ENCODE measurements around the gene ROBO1.
"Not testable (repeated sequence)": the region's sequence is repeated elsewhere in the genome, so short reads cannot be mapped to it uniquely, and the experiment has no call there.

ROBO1 gene

GRCh38 chr3:79543218-79543982 lies 224.4 kb downstream of the ROBO1 start:
- no peak for DNase-seq

- DNase-seq = no peak
These were observed 233.1 kb downstream of the ROBO1 start for GRCh38 chr3:79534727-79535126.

- DNase-seq = no peak
These were observed 236.1 kb downstream of the ROBO1 start for GRCh38 chr3:79531566-79532295.

GRCh38 chr3:79521221-79521848 lies 246.5 kb downstream of the ROBO1 start:
- DNase-seq = no peak

DNA sequence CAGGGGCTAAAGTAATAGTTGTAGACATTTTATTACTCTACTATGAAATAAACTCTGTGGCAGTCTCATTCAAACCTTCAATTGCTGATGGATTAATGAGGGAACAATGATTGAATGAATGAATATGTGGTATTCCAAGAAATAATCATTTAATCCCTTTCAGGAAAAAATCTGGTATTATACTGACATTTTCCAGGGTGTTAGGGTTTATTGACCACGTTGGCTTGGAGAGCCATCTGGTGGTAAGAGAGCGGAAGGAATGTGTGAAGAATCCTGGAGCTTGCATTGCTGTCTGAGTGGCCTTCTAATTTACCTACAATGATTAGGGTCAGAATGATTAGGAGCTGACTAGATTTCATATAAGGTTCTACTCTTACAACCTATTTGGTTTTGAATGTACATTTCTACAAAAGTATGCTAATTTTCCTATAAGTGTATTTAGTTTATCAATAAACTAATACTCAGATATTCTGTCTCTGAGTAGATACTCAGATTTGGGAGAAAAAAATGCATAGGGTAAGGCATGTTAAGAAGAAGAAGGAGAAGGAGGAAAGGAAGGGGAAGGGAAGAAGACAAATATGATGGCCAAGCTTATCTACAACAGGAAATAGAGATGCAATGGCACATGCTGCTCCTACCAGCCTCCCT lies 249.9 kb downstream of the ROBO1 start:
- no peak for DNase-seq

- no peak for DNase-seq
These were observed 251.0 kb downstream of the ROBO1 start for GRCh38 chr3:79516795-79517194.

- no peak for DNase-seq
These were observed 252.7 kb downstream of the ROBO1 start for GRCh38 chr3:79515072-79515471.

DNA sequence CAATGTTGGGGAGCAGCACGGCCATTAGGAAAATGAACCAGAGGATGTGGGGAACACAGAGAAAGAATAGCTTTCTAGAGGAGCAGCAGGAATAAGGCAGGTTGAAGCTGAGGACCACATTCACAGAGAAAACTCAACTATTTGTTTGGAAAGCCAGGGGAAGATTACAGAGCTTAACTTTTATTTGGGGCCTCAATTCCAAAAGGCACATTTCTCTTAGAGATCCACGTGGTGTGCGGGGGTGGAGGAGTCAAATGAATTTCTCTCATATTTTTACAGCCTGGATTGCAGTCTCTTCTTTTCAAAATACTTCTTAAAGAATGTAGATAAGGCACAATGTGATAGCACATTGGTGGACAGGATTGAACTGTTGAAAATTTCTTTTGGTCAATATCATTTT lies 253.7 kb downstream of the ROBO1 start:
- no peak for DNase-seq

- no peak for DNase-seq
These were observed 261.0 kb downstream of the ROBO1 start for GRCh38 chr3:79506751-79507150.

- not testable (repeated sequence) for DNase-seq
These were observed 265.5 kb downstream of the ROBO1 start for GRCh38 chr3:79502216-79502681.

GRCh38 chr3:79497447-79498111 lies 270.2 kb downstream of the ROBO1 start:
- no peak for DNase-seq

DNA sequence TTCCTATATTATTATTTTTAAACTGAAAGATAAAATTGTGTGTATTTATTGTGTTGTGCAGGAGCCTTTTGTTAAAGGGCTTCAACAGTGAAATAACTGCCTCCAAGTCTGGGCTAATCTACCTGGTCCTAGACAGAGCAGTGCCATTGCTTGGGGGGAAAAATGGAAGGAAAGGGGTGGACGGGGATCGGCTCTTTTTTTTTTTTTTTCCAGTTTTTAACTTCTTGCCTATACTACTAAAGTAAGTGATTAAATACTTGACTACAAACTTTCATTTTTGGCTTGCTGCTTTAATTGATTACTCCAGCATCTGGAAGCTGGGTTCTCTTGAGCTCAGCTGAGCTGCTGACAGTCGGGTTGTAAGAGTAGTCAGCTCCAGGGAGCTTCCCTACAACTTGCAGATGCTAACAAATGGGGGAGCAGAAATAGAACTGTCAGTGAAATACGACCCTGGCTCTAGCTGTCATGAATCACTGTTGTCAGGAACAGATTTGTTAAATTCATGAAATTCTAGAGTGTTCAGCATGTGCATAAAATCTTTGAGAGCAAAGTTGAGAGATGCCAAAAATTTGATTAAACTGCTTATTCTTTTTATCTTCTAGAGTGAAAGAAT lies 276.7 kb downstream of the ROBO1 start:
- DNase-seq = no peak

GRCh38 chr3:79490165-79491028 lies 277.4 kb downstream of the ROBO1 start:
- DNase-seq = no peak

DNA sequence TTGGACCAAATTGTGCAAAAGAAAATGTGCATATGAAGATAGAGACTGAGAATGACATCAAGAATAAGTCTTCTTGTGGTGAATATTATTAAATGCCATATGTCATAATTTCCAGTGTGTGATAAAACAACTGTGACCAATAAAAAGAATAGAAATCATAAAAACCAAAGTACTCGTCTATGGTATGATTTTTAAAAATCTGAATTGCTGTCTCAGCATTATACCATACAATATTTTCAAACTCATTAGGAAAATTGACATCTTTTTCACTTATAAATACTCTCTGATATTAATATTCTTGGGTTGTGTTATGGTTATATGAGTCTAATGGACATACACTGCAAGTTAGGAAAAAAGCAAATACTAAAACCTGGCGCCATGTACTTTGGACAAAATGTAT lies 279.4 kb downstream of the ROBO1 start:
- DNase-seq = no peak

DNA sequence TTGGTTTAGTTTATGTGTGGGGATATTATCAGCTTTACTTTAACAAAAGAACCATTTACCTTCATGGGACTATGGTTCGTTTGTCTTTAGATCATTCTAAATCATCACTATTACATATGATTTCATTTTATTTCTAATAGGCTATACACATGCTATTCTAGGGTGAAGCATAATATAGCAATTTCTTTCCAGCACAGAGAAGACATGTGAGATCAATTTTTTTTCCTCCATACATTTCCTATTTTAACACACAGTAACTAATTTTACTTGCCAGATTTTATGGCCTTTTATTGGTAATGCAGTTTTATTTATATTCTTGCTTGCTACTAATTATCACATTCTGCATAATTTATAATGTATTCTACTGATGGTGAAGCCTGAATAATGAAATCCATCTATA lies 287.1 kb downstream of the ROBO1 start:
- DNase-seq = no peak

- no peak for DNase-seq
These were observed 289.2 kb downstream of the ROBO1 start for GRCh38 chr3:79478620-79479019.

- DNase-seq = no peak
These were observed 290.6 kb downstream of the ROBO1 start for GRCh38 chr3:79477242-79477641.

GRCh38 chr3:79473993-79474392 lies 293.8 kb downstream of the ROBO1 start:
- no peak for DNase-seq

- DNase-seq = no peak
These were observed 300.1 kb downstream of the ROBO1 start for GRCh38 chr3:79467721-79468120.

DNA sequence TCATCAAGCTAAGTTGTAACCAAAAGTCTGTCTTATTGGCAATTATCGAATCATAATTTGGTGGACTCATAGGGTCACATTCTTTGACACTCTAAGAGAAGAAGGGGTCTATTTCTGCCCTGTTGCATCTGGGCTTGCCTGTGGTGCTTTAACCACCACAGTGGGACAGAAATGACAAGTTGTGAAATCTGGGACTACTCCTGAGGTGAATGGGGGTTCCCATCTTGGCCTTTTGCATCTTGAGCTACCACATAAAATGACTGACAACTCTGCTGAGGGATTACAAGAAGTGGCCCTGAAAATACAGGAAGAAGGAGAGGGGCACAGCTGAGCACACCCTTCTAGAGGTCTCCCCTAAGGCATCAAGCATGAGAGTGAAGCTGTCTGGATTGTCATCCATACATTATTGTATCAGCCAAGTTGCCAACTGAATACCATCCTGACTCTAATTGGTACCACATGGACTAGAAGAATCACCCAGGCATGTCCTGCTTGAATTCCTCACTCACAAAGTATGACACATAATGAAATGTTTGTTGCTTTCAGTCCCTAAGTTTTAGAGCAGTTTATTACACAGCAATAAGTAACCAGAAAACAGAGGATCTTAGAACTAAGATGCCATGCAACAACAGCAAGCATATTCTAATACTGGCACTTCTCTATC lies 306.5 kb downstream of the ROBO1 start:
- DNase-seq = no peak

- DNase-seq = no peak
These were observed 314.2 kb downstream of the ROBO1 start for GRCh38 chr3:79453600-79453999.

Data from stimulated activated CD4-positive, alpha-beta T cell treated with anti-CD3 and anti-CD28 coated beads, Interleukin-2, amount 100 ng/mL, for 48 hours (primary cell).